GM18511 (cell line): ENCODE results near the gene ANKRD63.

Source experiments
- ATAC-seq: cut with Tn5 transposase; IDR thresholded peaks from one replicate; pipeline ENCODE4 v1.9.1; 2021; ENCODE audit warnings: mild to moderate bottlenecking, moderate library complexity; ENCODE audit not compliant: unreplicated experiment

Gene ANKRD63

GRCh38 chr15:40245666-40246450 lies 37.0 kb downstream of the ANKRD63 start:
- ATAC-seq = no peak

- ATAC-seq = no peak
Measured at GRCh38 chr15:40244961-40245523, 37.8 kb downstream of the ANKRD63 start.

GRCh38 chr15:40243126-40243810 lies 39.6 kb downstream of the ANKRD63 start:
- no peak for ATAC-seq

- no peak for ATAC-seq
Measured at GRCh38 chr15:40242601-40243000, 40.3 kb downstream of the ANKRD63 start.

- no peak for ATAC-seq
Measured at GRCh38 chr15:40242213-40242599, 40.7 kb downstream of the ANKRD63 start.

- ATAC-seq = no peak
Measured at GRCh38 chr15:40241269-40242212, 41.3 kb downstream of the ANKRD63 start.

- ATAC-seq = no peak
Measured at GRCh38 chr15:40240619-40241221, 42.1 kb downstream of the ANKRD63 start.

GRCh38 chr15:40239693-40240618 lies 42.9 kb downstream of the ANKRD63 start:
- ATAC-seq = no peak

GRCh38 chr15:40239404-40239692 lies 43.5 kb downstream of the ANKRD63 start:
- no peak for ATAC-seq

- no peak for ATAC-seq
Measured at GRCh38 chr15:40238532-40239403, 44.1 kb downstream of the ANKRD63 start, which contains the start of gene PAK6. PAK6 (plus strand) TSS chr15:40239063; CDS start chr15:40264786, 25,723 bp downstream.

- ATAC-seq = no peak
Measured at GRCh38 chr15:40235201-40235885, 47.5 kb downstream of the ANKRD63 start.

GRCh38 chr15:40234783-40235182 lies 48.1 kb downstream of the ANKRD63 start:
- ATAC-seq = no peak

- no peak for ATAC-seq
Measured at GRCh38 chr15:40233727-40234577, 48.9 kb downstream of the ANKRD63 start.

- no peak for ATAC-seq
Measured at GRCh38 chr15:40232625-40233070, 50.2 kb downstream of the ANKRD63 start.
